NCI-H345 treated with DMSO at 0.1 percent for 48 hours (cell line): ENCODE measurements around the gene NPTXR.
"Not testable (repeated sequence)": the region's sequence is repeated elsewhere in the genome, so short reads cannot be mapped to it uniquely, and the experiment has no call there.

ENCODE experiments used
- DNase-seq: peaks from one replicate; lab custom pipeline; 2025; ENCODE audit not compliant: unreplicated experiment; lab: John Stamatoyannopoulos, UW

NPTXR gene

DNA sequence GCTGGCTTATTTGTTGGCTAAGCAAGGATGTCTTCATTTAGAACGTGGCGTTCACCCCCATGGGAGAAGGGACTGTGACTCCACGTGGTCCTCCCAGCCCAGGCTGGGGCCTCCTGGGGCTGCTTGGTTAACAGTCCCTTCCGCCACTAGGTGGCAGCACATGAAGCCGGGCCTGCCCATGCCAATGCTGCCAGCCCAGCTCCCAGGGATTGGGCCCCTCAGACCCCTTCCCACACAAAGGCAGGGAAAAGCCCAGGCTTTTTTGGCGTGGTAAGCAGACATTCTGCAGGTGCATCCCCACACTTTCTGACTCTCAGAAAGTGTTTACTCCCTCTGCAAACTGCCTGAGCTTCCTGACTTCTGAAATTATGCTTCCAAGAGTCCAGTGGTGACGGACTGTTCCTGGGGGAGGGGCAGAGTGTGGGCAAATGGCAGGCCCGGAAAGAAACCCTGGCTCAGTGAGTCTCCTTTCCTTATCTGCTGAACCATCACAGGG, 25.1 kb upstream of the NPTXR start:
- DNase-seq: peak; percentile 5

DNA sequence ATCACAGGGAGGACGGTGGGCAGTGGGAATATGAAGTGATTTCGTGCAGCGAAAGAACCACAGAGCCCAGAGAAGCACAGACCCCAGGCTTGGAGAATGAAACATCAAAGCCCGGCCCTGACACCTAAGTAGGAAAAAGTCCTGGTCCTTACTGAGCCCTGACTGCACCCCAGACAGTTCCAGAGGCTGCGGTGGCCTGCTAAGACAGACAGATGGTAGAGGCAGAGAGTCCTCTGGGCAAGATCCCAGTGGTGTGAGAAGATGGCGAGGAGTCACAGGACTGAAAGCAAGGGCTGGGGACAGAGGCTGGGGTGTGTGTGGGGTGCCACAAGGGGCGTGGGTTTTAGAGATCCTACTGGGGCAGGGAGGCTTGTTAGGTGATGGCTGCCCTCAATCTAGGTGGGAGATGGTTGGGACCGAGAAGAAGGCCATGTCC, 24.5 kb upstream of the NPTXR start:
- DNase-seq: no peak

DNA sequence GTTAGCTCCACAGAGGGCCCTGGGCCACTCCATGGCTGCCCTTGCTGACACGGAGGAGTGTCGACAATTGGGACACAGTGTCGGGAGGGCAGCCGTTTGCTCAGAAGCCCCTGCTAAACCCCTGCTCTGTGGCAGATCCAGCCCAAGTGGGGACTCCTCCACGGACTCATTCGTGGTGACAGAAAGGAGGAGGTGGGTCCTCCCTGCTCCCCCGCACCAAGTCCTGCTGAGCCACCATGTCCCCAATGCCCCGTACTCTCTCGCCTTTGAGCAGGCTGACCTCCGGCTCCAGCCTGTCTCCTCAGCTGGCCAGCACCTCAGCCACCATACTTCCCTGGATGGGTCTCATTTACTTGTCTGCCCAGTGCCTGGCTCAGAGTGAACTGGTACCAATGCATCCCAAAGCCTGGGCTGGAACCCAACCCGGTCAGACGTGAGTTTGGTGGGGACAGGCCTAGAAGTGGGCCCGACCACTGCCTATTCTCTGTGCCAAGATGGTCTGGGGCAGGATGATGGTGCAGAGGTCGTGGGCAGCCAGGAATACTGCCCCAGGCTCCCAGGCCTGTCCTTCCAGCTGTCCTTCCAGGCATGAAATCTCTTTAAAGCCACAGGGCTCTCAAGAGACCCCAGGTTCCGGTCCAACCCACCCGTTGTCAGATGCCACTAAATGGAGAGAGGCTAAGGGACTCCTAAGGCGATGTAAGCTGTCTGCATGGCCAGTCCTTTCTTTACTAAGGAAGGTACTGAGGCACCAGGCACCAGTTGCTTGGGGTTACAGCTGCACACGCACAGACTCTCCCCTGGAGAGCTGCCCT, 23.9 kb upstream of the NPTXR start:
- DNase-seq: no peak

- DNase-seq: no peak
These were observed 23.3 kb upstream of the NPTXR start for GRCh38 chr22:38867124-38867455.

DNA sequence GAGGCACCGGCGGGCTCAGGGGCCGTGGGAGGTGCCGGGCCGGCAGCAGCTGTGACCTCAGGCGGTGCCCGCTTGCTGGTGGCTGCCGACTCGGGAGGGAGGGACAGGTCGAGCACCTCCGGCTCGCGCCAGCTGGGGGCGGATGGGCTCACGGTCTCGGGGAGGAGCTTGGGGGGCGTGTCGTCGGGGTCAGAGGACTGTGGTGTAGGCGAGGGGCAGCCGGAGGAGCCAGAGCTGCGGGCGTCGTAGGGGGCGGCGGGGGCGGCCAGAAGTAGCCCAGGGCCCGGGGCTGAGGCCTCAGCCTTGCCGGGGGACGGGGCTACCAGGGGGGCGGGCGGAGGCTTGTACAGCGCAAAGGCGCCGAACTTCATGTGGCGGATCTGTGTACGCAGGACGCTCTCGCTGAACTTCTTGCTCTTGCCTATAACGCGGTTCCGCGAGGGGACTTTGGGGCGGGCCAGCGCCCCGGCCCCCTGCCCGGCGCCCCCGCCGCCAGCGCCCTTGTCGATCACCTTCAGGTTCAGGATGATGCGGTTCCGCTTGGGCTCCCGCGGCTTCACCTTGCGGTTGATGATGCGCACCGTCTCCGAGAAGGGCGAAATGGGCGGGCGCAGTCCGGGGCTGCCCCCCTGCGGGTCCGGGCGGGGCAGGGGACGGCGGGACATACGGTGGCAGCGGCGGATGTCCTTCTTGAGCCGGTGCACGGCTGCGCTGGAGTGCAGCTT, 22.7 kb upstream of the NPTXR start:
- no peak for DNase-seq

- no peak for DNase-seq
These were observed 22.2 kb upstream of the NPTXR start for GRCh38 chr22:38866024-38866398.

GRCh38 chr22:38865201-38866023, 21.6 kb upstream of the NPTXR start:
- no peak for DNase-seq

DNA sequence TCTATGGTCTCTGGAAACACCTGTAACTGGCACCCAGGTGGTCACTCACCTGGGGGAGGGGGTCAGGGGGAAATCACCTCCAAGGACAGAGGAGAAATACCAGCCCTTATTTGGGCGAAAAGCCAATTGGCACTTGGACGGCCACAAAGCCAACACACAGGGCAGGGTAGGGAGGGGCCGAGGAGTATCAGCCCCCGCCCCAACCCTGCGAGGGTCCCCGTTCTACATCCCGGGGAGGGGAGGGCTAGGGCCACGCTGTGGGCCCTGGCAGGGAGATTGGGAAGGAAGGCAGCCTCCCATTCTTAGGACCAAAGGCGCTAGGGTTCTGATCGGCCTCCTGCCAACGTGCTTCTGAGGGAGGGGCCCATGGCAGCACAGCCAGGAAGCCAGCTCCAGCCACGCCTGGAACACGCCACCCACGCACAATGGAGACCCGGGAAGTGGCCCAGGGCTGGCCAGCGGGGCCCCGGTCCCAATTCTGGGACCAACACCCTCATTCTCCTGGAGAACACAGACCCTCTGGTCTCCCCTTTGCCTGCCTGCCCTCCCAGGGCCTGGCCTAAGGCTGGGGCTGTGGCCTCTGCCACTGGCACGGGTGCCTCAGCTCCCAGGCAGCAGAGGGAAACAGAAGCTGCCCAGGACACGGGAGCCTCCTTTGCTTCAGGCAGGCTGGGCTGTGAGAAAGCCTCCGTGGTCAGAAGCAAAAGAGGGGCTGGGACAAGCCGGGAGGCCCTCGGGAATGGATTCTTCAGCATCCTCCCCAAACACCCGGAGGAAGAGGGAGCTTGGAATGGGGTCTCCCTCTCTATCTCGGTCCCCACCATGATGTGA, 20.7 kb upstream of the NPTXR start:
- no peak for DNase-seq

DNA sequence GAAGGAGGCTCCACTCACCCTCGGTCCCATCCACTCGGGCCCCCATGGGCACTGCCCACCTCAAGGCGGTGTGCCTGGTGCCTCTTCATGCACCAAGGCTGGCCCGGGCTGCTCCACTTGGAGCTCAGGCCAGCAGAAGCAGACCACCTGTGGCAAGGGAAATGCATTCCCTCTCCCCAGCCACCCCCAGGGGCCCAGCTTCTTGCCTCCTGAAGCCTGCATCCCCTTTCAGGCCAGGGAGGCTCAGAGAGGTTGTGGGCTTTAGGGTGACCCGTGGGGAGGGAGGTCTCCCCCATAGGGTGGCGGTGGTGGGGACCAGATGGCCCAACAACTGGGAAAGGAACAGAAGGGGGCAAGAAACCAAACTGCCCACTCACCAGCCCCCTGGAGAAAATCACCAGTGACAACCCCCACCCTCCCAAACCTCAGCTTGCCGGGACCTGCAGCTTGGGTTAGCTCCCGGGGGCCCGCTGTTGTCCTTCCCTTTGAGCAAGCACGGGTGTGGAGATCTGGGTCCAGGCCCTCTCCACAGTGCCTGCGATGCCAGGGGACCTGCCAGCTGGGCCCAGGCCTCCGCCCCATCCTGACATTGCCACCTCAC, 19.8 kb upstream of the NPTXR start:
- no peak for DNase-seq

DNA sequence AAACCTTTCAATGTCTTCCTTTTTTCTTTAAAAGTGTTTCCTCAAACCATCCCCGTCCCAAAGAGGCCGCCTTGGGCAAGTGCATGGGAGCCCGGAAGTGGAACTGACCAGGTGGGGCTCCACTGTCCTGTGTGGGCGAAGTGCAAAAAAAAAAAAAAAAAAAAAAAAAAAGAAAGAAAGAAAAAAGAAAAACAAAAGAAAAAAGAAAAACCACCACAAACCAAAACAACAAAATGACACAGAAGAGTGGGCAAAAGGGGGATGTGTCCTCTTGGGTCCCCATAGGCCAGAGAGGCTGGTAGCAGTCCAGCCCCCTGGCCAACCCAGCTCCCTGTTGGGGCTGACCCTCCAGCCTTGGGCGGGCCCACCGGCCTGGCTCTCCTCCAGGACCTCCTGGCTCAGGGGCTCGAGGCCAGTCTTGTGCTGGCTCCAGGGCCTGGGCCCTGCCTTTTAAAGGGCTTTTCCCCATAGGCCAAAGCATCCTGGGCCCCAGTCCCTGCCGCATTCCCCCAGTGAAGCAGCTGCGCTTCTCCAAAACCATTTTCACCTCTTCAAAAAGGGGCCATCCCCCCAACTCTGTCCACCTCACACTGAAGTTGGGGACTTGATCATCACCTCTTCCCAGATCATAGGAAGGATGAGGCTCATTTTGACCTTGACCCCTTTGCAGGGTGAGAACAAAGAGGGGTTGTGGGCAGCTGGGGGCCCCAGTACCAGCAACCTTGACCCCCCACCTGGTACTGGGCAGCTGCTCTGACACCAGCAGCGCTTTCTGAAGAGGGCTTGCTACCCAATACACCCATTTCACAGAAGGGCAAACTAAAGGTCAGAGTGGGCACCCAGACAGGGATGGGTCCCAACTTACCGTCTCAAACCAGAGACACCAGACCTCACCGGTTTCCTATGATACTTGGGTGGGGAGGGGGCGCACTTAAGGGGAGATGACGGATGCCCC, 18.8 kb upstream of the NPTXR start:
- DNase-seq: no peak

GRCh38 chr22:38861927-38862326, 18.1 kb upstream of the NPTXR start:
- no peak for DNase-seq

GRCh38 chr22:38861170-38861876, 17.5 kb upstream of the NPTXR start:
- no peak for DNase-seq

DNA sequence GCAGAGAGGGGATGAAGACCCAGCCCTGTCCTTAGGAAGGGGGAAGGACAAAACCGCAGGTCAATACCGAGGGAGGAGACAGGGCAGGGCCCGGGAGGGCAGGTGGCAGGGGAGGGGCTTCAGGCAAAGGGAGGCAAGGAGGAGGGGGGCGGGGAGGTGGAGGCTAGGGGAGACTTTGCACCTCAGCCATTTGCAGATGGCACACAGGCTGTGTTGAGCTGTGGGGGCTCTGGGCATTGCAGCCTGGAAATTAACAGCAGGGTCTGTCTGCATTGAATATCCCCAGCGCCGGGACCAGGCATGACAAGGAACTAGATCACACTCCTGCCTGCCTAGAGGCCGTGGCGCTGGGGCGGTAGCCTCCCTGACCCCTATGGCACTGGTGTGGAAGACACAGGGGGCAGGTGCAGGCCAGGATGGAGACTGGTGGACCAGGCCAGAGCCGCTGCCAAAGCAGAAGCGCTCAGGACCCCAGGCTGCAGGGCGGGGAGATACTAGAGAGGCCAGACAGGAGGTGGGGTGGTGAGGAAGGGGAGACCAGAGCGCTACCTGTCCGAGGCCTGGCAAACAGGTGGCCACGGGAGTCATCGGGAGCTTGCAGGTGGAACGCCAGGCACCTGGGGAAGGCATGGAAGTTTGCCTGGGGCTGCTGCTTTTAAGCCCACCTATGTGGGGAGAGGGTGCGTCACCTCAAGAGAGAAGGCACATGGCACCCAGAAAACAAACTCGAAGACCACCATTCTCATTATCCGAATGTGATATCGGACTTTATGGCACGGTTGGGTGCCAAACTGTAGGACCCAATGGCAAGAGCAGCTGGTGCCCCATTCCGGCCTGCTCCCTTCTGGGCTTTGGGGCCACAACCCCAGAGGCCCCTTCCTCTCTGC, 16.7 kb upstream of the NPTXR start:
- DNase-seq: no peak

DNA sequence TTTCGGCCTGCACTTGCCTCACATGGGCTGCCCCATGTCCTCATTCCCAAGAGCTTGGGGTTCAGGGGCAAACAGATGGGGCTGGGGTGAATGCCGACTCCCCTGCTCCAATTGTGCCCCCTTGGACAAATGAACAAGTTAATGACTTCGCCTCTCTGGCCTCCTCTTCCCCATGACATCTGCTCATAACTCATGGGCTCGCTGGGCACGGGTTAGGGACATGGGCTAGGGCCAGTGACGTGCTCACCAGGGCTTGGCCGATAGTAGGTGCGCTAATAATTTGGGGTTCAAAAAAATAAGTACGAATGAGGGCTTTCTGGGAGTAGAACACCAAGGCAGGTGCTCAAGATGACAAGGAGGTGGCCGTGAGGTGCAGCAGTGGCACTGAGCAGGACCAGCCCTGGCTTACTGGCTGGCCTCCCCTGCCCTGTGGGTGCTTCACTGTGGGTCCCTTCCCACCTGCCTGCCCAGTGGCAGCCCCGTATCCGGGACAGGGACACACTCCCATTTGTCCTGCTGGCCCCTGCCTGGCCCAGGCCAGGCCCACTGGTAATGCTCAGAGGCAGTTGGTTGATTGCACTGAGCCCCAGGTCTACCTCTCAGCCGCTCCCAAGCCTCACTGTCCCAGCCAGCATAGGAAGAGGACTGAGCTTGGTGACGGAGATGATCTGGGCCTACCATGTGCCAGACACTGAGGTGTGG, 15.9 kb upstream of the NPTXR start:
- DNase-seq: no peak

- DNase-seq: no peak
These were observed 14.7 kb upstream of the NPTXR start for GRCh38 chr22:38858492-38858891.

DNA sequence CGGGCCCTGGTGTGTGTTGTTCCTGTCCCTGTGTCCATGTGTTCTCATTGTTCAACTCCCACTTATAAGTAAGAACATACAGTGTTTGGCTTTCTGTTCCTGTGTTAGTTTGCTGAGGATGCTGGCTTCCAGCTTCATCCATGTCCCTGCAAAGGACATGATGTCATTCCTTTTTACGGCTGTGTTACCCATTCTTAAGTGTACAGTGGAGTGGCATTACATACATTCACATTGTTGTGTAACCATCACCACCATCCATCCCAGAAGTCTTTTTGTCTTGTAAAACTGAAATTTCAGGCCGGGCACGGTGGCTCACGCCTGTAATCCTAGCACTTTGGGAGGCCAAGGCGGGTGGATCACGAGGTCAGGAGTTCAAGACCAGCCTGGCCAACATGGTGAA, 10.6 kb upstream of the NPTXR start:
- DNase-seq: not testable (repeated sequence)

DNA sequence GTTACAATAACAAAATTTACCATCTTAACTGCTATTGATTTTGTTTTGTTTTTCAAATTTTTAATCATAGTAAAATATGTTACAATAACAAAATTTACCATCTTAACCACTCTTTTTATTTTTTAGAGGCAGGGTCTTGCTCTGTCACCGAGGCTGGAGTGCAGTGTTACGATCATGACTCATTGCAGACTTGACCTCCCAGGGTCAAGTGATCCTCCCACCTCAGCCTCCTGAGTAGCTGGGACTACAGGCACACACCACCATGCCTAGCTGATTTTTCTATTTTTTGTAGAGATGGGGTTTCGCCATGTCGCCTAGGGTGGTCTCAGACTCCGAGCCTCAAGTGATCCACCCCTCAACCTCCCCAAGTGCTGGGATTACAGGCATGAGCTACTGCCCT, 10.1 kb upstream of the NPTXR start:
- DNase-seq: not testable (repeated sequence)
